Small intestine (tissue), 7 donors: ENCODE data around the gene NISCH. TPM values are rescaled to one million over a fixed set of nuclear protein-coding genes. Genes with fewer than 3 reads are reported as not detected.

Experiments
- DNase-seq, 2 donors: peaks; one replicate each; pipeline versions ENCODE4 v3.0.0 to v3.0.0-alpha.2; 2013
- FAIRE-seq: peaks from 2 replicates; lab custom pipeline; 2012; peaks lifted over from hg19 to GRCh38; lab: Jason Lieb, UNC
- H3K27ac ChIP-seq, 3 donors: one replicate each; pipeline ENCODE4 v1.5.1; 2013; ENCODE audit warnings: low read length in 2 of 3, mild to moderate bottlenecking in 2 of 3, control low read depth in 1 of 3, inconsistent platforms in 1 of 3, low read depth in 1 of 3, moderate library complexity in 1 of 3
- H3K27me3 ChIP-seq, 3 donors: one replicate each; pipeline ENCODE4 v1.6.1; 2013; ENCODE audit warnings: low read length in 3 of 3, inconsistent platforms in 1 of 3; ENCODE audit not compliant: control insufficient read depth in 3 of 3, insufficient read depth in 3 of 3
- H3K36me3 ChIP-seq, 3 donors: one replicate each; pipeline ENCODE4 v1.6.1; 2013; ENCODE audit warnings: low read length in 3 of 3, inconsistent platforms in 1 of 3, low read depth in 1 of 3, mild to moderate bottlenecking in 1 of 3, moderate library complexity in 1 of 3; ENCODE audit not compliant: control insufficient read depth in 3 of 3, insufficient read depth in 2 of 3
- H3K4me1 ChIP-seq, 3 donors: one replicate each; pipeline ENCODE4 v1.6.1; 2013; ENCODE audit warnings: low read length in 2 of 3, inconsistent platforms in 1 of 3, low read depth in 1 of 3, mild to moderate bottlenecking in 1 of 3, moderate library complexity in 1 of 3; ENCODE audit not compliant: control insufficient read depth in 3 of 3, insufficient read depth in 2 of 3
- H3K4me3 ChIP-seq, 3 donors: one replicate each; pipeline ENCODE4 v1.5.1; 2013; ENCODE audit warnings: low read length in 3 of 3, control low read depth in 1 of 3, inconsistent platforms in 1 of 3, low read depth in 1 of 3, mild to moderate bottlenecking in 1 of 3, moderate library complexity in 1 of 3
- H3K9me3 ChIP-seq, 2 donors: one replicate each; pipeline ENCODE4 v1.6.1; 2013; ENCODE audit warnings: low read depth in 1 of 2, low read length in 1 of 2; ENCODE audit not compliant: control insufficient read depth in 2 of 2, insufficient read depth in 1 of 2
- WGBS, 3 donors: extraction: QIAGEN DNeasy Blood & Tissue Kit; methylation state at CpG; one replicate each; pipeline ENCODE4 v1.1.7; 2013; 5-methylcytosine and 5-hydroxymethylcytosine counted together
- polyA plus RNA-seq, 4 donors: library from polyadenylated mRNA; stranded (reverse) in 3 of 4; unstranded in 1 of 4; fragments of 200-250 nt in 3 of 4; fragments of 120-200 nt in 1 of 4; gene quantifications; one replicate each; pipeline versions ENCODE4 v1.2.1 to v1.2.3, GENCODE V29; 2013
- donor health status: healthy with polysubstance abuse.
- donor health status: control.
- donor health status: control.
- donor health status: Bipolar disorder and iron deficiency.
- donor health status: healthy.

The NISCH gene
- polyA plus RNA-seq, 4 donors, result 25.9 to 78.1 (median 27.9) TPM

DNA sequence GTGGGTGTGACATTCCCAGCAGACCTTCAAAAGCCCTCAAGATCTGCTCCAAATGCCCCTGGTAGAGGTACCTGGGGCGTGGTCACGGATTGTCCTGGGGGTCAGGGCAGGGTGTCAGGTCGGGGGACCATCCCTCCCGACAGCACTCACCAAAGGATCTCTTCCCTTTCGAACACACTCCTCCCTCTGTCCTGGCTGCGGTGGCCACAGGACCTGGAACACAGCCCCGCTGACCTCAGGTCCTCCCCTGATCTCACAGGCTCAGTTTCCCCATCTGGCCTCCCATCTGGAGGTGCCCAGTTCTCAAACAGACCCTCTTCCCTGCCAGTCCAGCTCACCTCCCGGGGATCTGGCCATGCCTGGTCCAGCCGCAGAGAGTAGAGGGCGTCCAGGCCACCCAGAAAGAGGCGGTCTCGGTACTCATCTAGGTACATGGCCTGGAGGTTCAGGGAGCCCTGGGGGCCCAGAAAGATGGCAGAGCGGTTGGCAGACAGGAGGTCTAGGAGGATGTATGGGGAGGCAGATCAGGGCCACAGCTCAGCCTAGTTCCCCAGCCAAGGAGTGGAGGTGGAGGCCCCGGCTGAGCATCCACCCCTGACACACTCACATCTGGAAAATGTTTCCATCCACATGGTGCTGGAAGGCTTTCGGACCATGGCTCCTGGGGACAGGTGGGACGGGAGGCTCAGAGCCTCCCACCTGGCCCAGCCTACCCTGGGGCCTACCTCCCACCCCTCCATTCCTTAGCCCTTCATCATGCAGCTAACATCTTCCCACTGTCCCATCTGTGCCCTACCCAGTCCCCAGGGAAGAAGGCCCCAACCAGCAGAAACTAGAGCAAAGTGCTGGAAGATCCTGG lies 12.8 kb upstream of the NISCH start:
- no peak for FAIRE-seq
- no peaks in the 10 kb centered on the region for H3K36me3 ChIP-seq
- no peaks in the 10 kb centered on the region for H3K9me3 ChIP-seq
- H3K27me3 ChIP-seq, result peaks cover 0 to 2% (median 0%) of the 10 kb centered on the region in 3 donors
- H3K4me3 ChIP-seq, result no peak overlapping the region
- no peak overlapping the region for H3K27ac ChIP-seq
- peaks cover 0 to 5% (median 0%) of the 10 kb centered on the region in 3 donors for H3K4me1 ChIP-seq
- WGBS, 3 donors, result 88 to 94% (median 89%) methylated on average over 15 to 16 of the region's 16 CpGs
- DNase-seq, result no peak

DNA sequence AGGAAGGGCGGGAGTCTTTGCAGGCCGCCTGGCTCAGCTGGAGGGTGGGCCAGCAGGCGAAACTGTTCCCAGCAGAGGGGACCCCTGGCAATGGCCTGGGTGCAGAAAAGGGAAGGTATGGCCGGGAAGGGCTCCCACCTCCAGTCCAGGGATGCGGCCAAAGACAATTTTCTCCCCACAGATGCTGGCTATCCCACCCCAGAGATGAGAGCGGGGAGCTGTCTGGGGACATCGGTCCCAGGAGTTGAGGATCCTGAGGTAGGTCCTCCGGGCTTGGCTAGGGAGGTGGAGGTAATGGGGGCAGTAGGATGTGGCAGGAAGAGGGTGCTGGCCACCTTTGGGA lies 12.2 kb upstream of the NISCH start:
- Histone ChIP-seq H3K9me3 (no peaks in the 10 kb centered on the region), H3K4me1 (peaks cover 0 to 5% (median 0%) of the 10 kb centered on the region in 3 donors), H3K36me3 (no peaks in the 10 kb centered on the region), H3K27me3 (peaks cover 0 to 2% (median 0%) of the 10 kb centered on the region in 3 donors), H3K4me3 (no peak overlapping the region), H3K27ac (no peak overlapping the region)
- WGBS, 3 donors, result 87 to 93% (median 89%) methylated on average over 8 of the region's 8 CpGs
- no peak for FAIRE-seq
- no peak for DNase-seq

DNA sequence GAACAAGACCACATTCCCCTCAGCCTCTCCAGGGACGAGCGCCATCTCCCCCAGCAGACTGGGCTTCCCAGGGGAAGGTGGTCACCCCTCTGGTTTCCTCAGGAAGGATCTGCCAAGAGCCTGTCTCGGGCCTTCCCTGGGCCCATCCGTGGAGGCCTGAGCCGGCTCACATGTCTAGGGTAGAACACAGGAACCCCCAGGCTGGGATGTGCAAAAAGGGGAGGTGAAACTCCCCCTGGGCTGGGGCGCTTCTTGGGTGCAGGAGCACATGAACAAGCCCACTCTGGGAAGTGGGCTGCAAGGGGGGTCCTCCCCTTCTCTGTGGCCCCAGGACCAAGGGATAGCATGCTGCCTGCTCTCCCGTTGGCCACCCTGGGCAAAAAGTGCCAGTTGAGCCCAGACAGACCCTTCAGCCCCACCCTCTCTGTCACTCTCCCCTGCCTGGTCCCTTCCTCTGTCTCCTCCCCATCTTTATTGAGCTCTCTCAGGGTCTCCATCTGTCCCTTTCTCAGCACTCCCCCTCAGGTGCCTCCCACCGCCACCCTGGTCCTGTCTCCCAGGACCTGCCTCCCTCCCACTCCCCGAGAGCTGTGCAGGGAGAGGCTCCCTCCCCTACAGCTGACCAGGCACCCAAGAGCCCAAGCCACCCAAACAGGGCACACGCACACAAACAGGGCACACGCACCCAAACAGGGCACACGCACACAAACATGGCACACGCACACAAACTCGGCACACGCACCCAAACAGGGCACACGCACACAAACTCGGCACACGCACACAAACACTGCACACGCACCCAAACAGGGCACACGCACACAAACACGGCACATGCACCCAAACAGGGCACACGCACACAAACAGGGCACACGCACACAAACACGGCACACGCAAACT lies 11.4 kb upstream of the NISCH start:
- Histone ChIP-seq H3K36me3 (no peaks in the 10 kb centered on the region), H3K4me3 (no peak overlapping the region), H3K27me3 (peaks cover 0 to 2% (median 0%) of the 10 kb centered on the region in 3 donors), H3K4me1 (peaks cover 0 to 5% (median 0%) of the 10 kb centered on the region in 3 donors), H3K9me3 (no peaks in the 10 kb centered on the region), H3K27ac (no peak overlapping the region)
- no peak for DNase-seq
- FAIRE-seq, result no peak
- 87 to 90% (median 88%) methylated on average over 25 of the region's 25 CpGs for WGBS, 3 donors

DNA sequence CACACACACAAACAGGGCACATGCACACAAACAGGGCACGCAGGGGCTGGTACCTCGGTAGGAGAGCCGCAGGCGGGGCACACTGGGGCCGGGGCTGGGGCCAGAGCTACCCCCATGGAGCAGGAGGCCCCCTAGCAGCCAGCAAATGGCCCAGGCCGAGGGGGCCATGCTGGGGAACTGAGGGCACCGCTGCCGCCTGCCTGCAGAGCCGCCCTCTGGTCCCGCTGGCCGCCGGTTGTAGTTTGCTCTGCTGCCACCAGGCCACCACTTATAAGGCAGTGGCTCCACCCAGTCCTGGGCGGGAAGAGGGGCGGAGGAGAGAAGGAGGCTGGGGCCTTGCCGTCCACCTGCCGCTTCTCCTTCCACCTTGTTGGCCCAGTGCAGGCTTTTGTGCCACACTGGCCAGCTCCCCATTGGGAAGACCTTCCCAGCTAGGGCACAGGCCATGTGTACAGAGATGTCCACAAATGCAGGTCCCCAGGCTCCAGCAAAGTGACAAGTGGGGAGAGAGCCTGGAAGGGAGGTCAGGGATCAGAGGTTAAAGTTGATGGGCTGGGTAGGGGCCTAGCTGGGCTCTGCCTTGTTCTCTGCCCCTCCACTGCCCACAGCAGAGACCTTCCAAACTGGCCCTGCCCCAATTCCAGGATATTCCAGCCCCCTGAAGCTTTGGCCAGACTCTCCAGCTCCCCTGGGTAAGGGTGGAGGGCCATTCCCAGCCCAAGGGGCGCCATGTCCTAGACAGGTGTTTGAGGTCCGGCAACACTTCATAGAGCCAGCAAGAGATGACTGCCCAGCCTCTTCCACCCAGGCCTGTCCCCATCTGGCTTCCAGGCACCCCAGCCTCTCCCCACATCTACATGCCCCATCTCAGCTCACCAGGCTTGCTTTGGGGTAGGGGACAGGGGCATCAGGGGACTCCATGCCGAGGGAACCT lies 10.3 kb upstream of the NISCH start, which contains the start of gene SEMA3G:
Gene SEMA3G (minus strand): TSS at position 244 of the 934 bp plus-strand sequence. CDS start 76 bp downstream, at position 168.
- no peak within 1 kb of the TSS for H3K27ac ChIP-seq
- no peak for FAIRE-seq

DNA sequence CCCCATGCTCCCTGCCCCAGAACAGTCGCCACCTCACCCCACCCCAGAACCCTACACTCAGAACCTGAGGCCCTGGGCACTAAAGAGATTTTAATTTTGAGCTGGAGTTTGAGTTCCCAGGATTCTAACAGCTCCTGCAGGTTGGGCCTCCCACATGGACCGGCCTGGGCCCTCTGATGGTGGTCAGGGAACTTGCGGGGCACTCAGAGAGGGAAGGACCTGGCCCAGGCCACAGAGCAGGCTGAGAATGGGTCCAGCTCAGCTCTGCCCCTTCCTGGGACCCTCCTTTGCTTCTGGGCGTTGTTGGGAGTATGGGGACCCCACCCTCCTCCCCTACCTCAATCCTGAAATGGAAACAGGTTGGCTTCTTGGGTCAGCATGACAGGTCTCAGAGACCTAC lies 9.4 kb upstream of the NISCH start:
- 84 to 93% (median 92%) methylated on average over 4 of the region's 4 CpGs for WGBS, 3 donors

More for the DNA sequence above, 10.3 kb upstream of the NISCH start, which contains the start of gene SEMA3G:
- H3K4me1 ChIP-seq, result peaks cover 0 to 5% (median 0%) of the 10 kb centered on the region in 3 donors
- H3K27me3 ChIP-seq, result peaks cover 0 to 2% (median 0%) of the 10 kb centered on the region in 3 donors
- no peak within 1 kb of the TSS for H3K4me3 ChIP-seq
- H3K9me3 ChIP-seq, result no peaks in the 10 kb centered on the region
- H3K36me3 ChIP-seq, result no peaks in the 10 kb centered on the region
- WGBS, 3 donors, result 21 to 27% (median 26%) methylated on average over 13 to 19 of the region's 19 CpGs
- peak; percentile 75 to 82 for DNase-seq

DNA sequence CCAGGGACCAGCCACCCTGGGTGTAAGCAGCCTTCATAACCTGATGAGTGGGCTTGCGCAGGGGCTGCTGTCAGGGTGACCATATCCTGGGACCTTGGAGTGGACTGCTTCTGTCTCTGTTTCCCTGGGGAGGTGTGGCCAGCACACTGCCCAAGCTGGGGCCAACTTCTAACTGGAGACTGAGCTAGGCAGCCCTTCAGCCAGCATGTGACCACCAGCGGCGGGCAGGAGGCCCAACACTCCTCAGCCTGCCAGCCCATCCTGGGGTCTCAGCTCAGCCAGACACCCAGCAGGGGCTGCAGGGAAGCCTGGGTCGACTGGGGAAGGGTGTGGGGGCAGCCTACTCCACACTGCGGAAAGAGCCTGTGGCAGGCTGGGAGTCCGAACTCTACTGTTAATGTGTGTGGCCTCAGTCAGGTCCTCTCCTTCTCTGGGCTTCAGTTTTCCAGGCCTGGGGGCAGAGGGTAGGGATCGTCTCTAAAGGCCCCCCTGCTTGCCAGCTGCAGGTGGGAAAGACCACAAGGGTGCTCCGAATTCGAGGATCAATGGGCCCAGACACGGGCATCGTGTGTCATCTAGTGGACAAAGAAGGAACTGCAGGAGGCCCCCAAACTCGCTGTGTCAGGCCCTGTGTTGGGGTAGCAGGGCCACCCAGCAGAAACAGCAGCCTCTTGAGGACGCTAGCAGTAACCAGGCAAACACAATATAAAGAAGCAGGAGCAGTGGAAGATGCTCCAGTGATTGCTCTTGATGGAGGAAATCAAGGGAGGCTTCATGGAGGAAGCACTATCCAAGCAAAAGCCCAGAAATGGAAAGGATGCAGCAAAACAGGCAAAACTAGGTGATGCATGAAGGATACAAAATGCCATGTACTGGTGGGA lies 8.5 kb upstream of the NISCH start:
- H3K27ac ChIP-seq, result no peak overlapping the region
- no peak overlapping the region for H3K4me3 ChIP-seq
- FAIRE-seq, result no peak
- H3K27me3 ChIP-seq, result peaks cover 0 to 2% (median 0%) of the 10 kb centered on the region in 3 donors
- H3K36me3 ChIP-seq, result no peaks in the 10 kb centered on the region
- no peaks in the 10 kb centered on the region for H3K9me3 ChIP-seq
- peak; percentile 54 to 69 for DNase-seq
- H3K4me1 ChIP-seq, result peaks cover 0 to 5% (median 0%) of the 10 kb centered on the region in 3 donors
- 36 to 39% (median 38%) methylated on average over 13 of the region's 13 CpGs for WGBS, 3 donors

More for the DNA sequence above, 9.4 kb upstream of the NISCH start:
- Histone ChIP-seq H3K9me3 (no peaks in the 10 kb centered on the region), H3K36me3 (no peaks in the 10 kb centered on the region), H3K27me3 (peaks cover 0 to 2% (median 0%) of the 10 kb centered on the region in 3 donors), H3K4me3 (no peak overlapping the region), H3K4me1 (peaks cover 0 to 5% (median 0%) of the 10 kb centered on the region in 3 donors), H3K27ac (no peak overlapping the region)
- DNase-seq (no peak), FAIRE-seq (no peak)
